B cell (primary cell): ENCODE results near the gene CD96. TPM values are rescaled to one million over a fixed set of nuclear protein-coding genes. Genes with fewer than 3 reads are reported as not detected.

Source experiments
- ATAC-seq: fragments of 200-7000 bp; cut with Tn5 transposase; one replicate; pipeline ENCODE4 v1.10.0; 2021; ENCODE audit warnings: low read depth, mild to moderate bottlenecking, moderate number of reproducible peaks, moderate library complexity
- CTCF ChIA-PET: fragments of 350-600 bp; sonication (Branson Sonifier 250); formaldehyde crosslinking; loops from one replicate; lab custom pipeline; 2021; ENCODE audit warnings: antibody characterized with exemption, inconsistent platforms; lab: Charles Lee
- POLR2A ChIA-PET: fragments of 350-600 bp; sonication (Branson Sonifier 250); formaldehyde crosslinking; loops from one replicate; lab custom pipeline; 2021; ENCODE audit warnings: antibody characterized with exemption; lab: Charles Lee
- DNase-seq: peaks from one replicate; pipeline ENCODE4 v3.0.0; 2013
- H2AFZ ChIP-seq: 2 replicates; pipeline ENCODE4 v1.6.1; 2012; ENCODE audit warnings: mild to moderate bottlenecking, low read depth, low read length; ENCODE audit not compliant: insufficient read depth, poor library complexity, severe bottlenecking
- H3K27ac ChIP-seq, 2 donors: 1 replicate in 1 of 2; 2 replicates in 1 of 2; pipeline ENCODE4 v1.5.1; 2012 to 2013; ENCODE audit warnings: low read length in 2 of 2, mild to moderate bottlenecking in 2 of 2, moderate library complexity in 1 of 2
- H3K27me3 ChIP-seq, 4 experiments: fragments of 200-600 bp in 1 of 4; sonication (generic) in 1 of 4; replicated peaks in 1 of 4; 1 replicate in 2 of 4; 2 replicates in 2 of 4; pipeline versions ENCODE4 v1.6.1 to v1.7.0; 2013 to 2016; ENCODE audit warnings: low read length in 3 of 4, mild to moderate bottlenecking in 2 of 4, mixed read lengths in 1 of 4, moderate library complexity in 1 of 4; ENCODE audit not compliant: insufficient read depth in 4 of 4, control insufficient read depth in 3 of 4; ENCODE audit errors: control extremely low read depth in 1 of 4
- H3K36me3 ChIP-seq, 2 experiments: replicated peaks in 1 of 2; 1 replicate in 1 of 2; 2 replicates in 1 of 2; pipeline versions ENCODE4 v1.6.1 to v1.7.1; 2013; ENCODE audit warnings: low read length in 1 of 2; ENCODE audit not compliant: insufficient read depth in 2 of 2, control insufficient read depth in 1 of 2; ENCODE audit errors: control extremely low read depth in 1 of 2, extremely low read depth in 1 of 2
- H3K4me1 ChIP-seq, 2 donors: fragments of 200-600 bp in 1 of 2; sonication (generic) in 1 of 2; 1 replicate in 1 of 2; 2 replicates in 1 of 2; pipeline versions ENCODE4 v1.5.1 to v1.6.1; 2013 to 2017; ENCODE audit warnings: low read length in 2 of 2; ENCODE audit not compliant: control insufficient read depth in 2 of 2, insufficient read depth in 2 of 2
- H3K4me2 ChIP-seq: replicated peaks from 2 replicates; pipeline ENCODE3; 2012; ENCODE audit warnings: mild to moderate bottlenecking, low read depth, low read length; ENCODE audit not compliant: poor library complexity, severe bottlenecking
- H3K4me3 ChIP-seq, 5 experiments: fragments of 200-600 bp in 1 of 5; sonication (generic) in 1 of 5; 1 replicate in 3 of 5; 2 replicates in 2 of 5; pipeline versions ENCODE4 v1.5.1 to v1.7.0; 2011 to 2016; ENCODE audit warnings: low read length in 4 of 5, mild to moderate bottlenecking in 4 of 5, low read depth in 2 of 5, control low read depth in 1 of 5, moderate library complexity in 1 of 5; ENCODE audit not compliant: insufficient read depth in 1 of 5; ENCODE audit errors: control extremely low read depth in 1 of 5, extremely low read depth in 1 of 5
- H3K79me2 ChIP-seq: fragments of 200-600 bp; sonication (generic); one replicate; pipeline ENCODE4 v1.6.0; 2016; ENCODE audit warnings: low read length; ENCODE audit not compliant: control insufficient read depth, insufficient read depth
- H3K9ac ChIP-seq: fragments of 200-600 bp; sonication (generic); 2 replicates; pipeline ENCODE4 v1.6.1; 2017; ENCODE audit warnings: mild to moderate bottlenecking, low read length, moderate library complexity
- H3K9me3 ChIP-seq, 3 donors: one replicate each; pipeline versions ENCODE4 v1.6.1 to v1.7.1; 2013; ENCODE audit warnings: low read length in 2 of 3; ENCODE audit not compliant: control insufficient read depth in 2 of 3, insufficient read depth in 1 of 3; ENCODE audit errors: control extremely low read depth in 1 of 3
- H4K20me1 ChIP-seq: 2 replicates; pipeline ENCODE4 v1.6.0; 2012; ENCODE audit warnings: mild to moderate bottlenecking, low read length; ENCODE audit not compliant: insufficient read depth, control insufficient read depth, poor library complexity, severe bottlenecking
- H3K27ac Mint-ChIP-seq: one replicate; pipeline ENCODE4 v1.8.0; 2021; ENCODE audit warnings: mixed read lengths
- H3K27me3 Mint-ChIP-seq: one replicate; pipeline ENCODE4 v1.8.0; 2021; ENCODE audit warnings: mixed read lengths
- H3K4me1 Mint-ChIP-seq: one replicate; pipeline ENCODE4 v1.8.0; 2021; ENCODE audit warnings: mixed read lengths
- H3K4me3 Mint-ChIP-seq: one replicate; pipeline ENCODE4 v1.8.0; 2021; ENCODE audit warnings: mixed read lengths
- H3K9me3 Mint-ChIP-seq: one replicate; pipeline ENCODE4 v1.8.0; 2022; ENCODE audit warnings: mixed read lengths; ENCODE audit not compliant: insufficient read depth
- CTCF ChIP-seq: fragments of 200-600 bp; IDR thresholded peaks from one replicate; pipeline ENCODE4 v1.8.0; 2022; ENCODE audit warnings: antibody characterized with exemption, mild to moderate bottlenecking
- EZH2 ChIP-seq: IDR thresholded peaks from 2 replicates; pipeline ENCODE4 v1.6.1; 2012; ENCODE audit warnings: borderline replicate concordance, low read depth, mild to moderate bottlenecking, moderate library complexity, low read length; ENCODE audit not compliant: insufficient read depth, poor library complexity, severe bottlenecking
- WGBS: methylation state at CpG from one replicate; pipeline ENCODE4 v1.1.5; 2013; ENCODE audit warnings: missing lambda C conversion rate; ENCODE audit not compliant: insufficient coverage; 5-methylcytosine and 5-hydroxymethylcytosine counted together
- intact Hi-C: fragments of 100-400 bp; cut with micrococcal nuclease; formaldehyde crosslinking; loops from one replicate; pipeline ENCODE4 v1.10.0; 2022
- polyA plus RNA-seq: library from polyadenylated mRNA; depleted of rRNA; stranded (reverse); fragments of >200 nt; gene quantifications from 2 replicates; pipeline ENCODE4 v1.2.3, GENCODE V29; 2012
- total RNA-seq, 2 donors: library from RNA; stranded (reverse); fragments of 120-200 nt in 1 of 2; gene quantifications; 1 replicate in 1 of 2; 2 replicates in 1 of 2; pipeline versions ENCODE4 v1.2.3 to v1.2.4, GENCODE V29; 2013 to 2022

The CD96 gene
- total and polyA plus RNA-seq, 2 donors (not counting 1 experiment from before 2014, with no cell fraction given), result 21.4 to 56.2 TPM

DNA sequence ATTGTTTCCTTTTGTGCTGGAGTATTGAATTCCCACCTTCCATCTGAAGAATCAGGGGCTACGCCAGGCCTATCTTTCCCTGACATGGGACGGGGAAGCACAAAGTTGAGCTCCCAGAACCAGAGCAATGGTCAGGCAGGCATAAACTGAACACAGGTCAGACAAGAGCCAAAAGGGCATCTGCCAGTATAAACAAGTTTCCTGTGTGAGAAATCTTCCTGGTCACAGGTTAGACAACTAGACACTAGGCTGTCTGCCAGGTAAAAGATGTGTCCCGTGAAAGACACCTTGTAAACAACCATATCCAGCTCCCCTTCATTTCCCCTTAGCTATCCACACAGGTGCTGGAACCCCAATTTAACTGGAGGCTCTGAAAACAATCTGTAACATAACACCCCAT is 44.0 kb upstream of the CD96 start:
- Mint-ChIP-seq H3K9me3 (peaks cover 4% of the 10 kb centered on the region), H3K4me3 (no peak overlapping the region), H3K27ac (no peak overlapping the region), H3K27me3 (no peaks in the 10 kb centered on the region), H3K4me1 (no peaks in the 10 kb centered on the region)
- TF ChIP-seq EZH2, result no peak
- TF ChIP-seq CTCF, result no peak
- Histone ChIP-seq H3K36me3 (no peaks in the 10 kb centered on the region), H4K20me1 (no peaks in the 10 kb centered on the region), H3K9ac (no peak overlapping the region), H3K9me3 (no peaks in the 10 kb centered on the region), H3K4me2 (no peak overlapping the region), H3K27ac (no peak overlapping the region), H2AFZ (no peak overlapping the region), H3K27me3 (no peaks in the 10 kb centered on the region), H3K4me1 (no peaks in the 10 kb centered on the region), H3K4me3 (no peak overlapping the region), H3K79me2 (no peaks in the 10 kb centered on the region)
- intact Hi-C loops, result no loop called here
- no peak for ATAC-seq
- 95% methylated on average over 3 of the region's 3 CpGs for WGBS
- no peak for DNase-seq
- CTCF ChIA-PET, result no interaction called here
- POLR2A ChIA-PET, result no interaction called here

- no peak overlapping the region for H3K27ac Mint-ChIP-seq
- Histone ChIP-seq H3K27me3 (no peaks in the 10 kb centered on the region), H3K27ac (no peak overlapping the region), H3K9ac (no peak overlapping the region), H3K36me3 (no peaks in the 10 kb centered on the region), H3K79me2 (no peaks in the 10 kb centered on the region), H4K20me1 (no peaks in the 10 kb centered on the region), H3K4me2 (no peak overlapping the region), H2AFZ (no peak overlapping the region), H3K4me1 (no peaks in the 10 kb centered on the region), H3K9me3 (peaks cover 0 to 5% (median 0%) of the 10 kb centered on the region in 3 donors), H3K4me3 (no peak overlapping the region)
- no peaks in the 10 kb centered on the region for H3K27me3 Mint-ChIP-seq
- H3K4me3 Mint-ChIP-seq, result no peak overlapping the region
- no peak for TF ChIP-seq EZH2
- TF ChIP-seq CTCF, result no peak
- CTCF ChIA-PET, result no interaction called here
- POLR2A ChIA-PET, result no interaction called here
- DNase-seq, result no peak
- ATAC-seq, result no peak
- intact Hi-C loops, result no loop called here
- no peaks in the 10 kb centered on the region for H3K4me1 Mint-ChIP-seq
- WGBS, result no CpG with 5 or more reads among the region's 1 CpG
- H3K9me3 Mint-ChIP-seq, result peaks cover 4% of the 10 kb centered on the region
Measured at GRCh38 chr3:111506435-111506834, 35.6 kb upstream of the CD96 start.
